ENCODE results near the gene RFESD.

DNA sequence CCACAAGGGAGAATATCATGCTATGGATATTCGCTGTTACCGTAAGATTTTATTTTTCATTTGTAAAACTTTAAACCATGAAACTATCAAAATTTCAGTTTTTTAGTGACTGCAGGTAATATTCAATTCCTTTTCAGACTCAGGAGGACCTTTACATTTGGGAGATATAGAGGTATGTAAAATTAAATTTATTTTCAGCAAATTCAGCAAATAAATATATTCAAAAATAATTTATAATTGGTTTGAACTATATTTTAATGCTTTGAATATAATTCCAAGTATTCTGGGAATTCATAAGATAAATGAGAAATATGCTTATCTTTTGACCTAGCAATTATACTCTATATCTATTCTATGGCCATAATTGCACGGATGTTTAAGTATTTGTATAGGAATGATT lies 7.6 kb downstream of the RFESD start:
- TF ChIP-seq CTCF (IDR thresholded peaks at IDR 0.05; ENCODE audit: poor library complexity) (no peak), EZH2 (IDR thresholded peaks at IDR 0.05; ENCODE audit: borderline replicate concordance) (no peak)
